Activated CD8-positive, alpha-beta memory T cell treated with anti-CD3 and anti-CD28 coated beads for 48 hours (primary cell): ENCODE measurements around the gene APLP2.

Source experiments
- DNase-seq, 3 experiments: peaks; one replicate each; pipeline ENCODE4 v3.0.0-alpha.2; 2020; ENCODE audit warnings: low read depth in 2 of 3, low spot score in 2 of 3

Gene APLP2

GRCh38 chr11:130055617-130056016 lies 14.1 kb upstream of the APLP2 start:
- DNase-seq = no peak

DNA sequence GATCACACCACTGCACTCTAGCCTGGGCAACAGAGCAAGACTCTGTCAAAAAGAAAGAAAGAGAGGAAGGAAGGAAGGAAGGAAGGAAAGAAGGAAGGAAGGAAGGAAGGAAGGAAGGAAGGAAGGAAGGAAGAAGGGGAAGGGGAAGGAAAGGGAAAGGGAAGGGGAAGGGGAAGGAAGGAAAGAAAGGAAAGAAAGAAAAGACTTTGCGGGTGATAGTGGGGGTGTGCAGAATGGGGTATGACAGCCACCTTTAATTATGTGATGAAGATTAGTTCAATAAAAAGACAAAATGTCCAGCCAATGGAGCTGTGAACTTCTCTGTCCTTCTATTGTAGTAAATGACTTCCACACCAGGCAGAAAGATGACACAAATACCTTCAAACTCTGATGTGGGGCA lies 8.7 kb upstream of the APLP2 start:
- no peak for DNase-seq

DNA sequence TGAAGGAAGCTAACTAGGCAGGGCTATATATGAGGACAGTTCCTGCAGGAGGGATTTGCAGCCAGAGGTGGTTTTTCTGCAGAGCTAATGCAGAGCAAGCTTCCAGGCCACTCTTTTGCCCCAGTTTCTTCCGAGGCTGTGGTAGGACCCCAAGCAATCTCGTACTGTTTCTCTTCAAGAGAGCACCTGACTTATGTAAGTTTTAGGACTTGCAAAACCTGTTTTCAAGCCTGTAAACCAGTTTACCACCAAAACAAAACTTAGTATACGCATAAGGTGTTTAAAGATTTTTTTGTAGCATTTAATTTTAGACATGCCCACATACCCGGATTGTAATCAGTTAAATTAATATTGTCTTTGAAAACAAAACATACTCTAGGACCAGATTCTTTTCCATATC lies 7.7 kb upstream of the APLP2 start:
- DNase-seq = no peak

DNA sequence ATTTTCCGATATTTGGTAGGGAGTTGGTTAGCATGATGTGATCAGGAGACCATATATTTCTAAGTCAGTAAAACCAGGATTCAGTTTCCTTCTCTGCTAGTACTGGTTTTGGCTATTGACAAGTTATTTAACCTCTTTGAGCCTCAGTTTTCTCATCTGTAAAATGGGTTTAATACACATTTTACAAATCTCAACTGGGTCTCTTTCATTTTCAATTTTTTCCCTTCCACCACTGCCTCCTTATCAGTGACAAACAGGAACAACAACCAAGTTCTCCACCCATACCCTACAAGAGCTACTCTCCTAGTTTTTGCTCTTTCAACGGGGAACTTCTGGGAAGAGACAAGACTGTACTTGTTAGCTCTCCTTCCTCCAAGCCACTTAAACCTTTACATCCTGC lies 6.2 kb upstream of the APLP2 start:
- no peak for DNase-seq

GRCh38 chr11:130064596-130064995 lies 5.1 kb upstream of the APLP2 start:
- no peak for DNase-seq

GRCh38 chr11:130066338-130066737 lies 3.4 kb upstream of the APLP2 start:
- DNase-seq = no peak

- no peak for DNase-seq
Observed at GRCh38 chr11:130068546-130068985, 1.1 kb upstream of the APLP2 start.

DNA sequence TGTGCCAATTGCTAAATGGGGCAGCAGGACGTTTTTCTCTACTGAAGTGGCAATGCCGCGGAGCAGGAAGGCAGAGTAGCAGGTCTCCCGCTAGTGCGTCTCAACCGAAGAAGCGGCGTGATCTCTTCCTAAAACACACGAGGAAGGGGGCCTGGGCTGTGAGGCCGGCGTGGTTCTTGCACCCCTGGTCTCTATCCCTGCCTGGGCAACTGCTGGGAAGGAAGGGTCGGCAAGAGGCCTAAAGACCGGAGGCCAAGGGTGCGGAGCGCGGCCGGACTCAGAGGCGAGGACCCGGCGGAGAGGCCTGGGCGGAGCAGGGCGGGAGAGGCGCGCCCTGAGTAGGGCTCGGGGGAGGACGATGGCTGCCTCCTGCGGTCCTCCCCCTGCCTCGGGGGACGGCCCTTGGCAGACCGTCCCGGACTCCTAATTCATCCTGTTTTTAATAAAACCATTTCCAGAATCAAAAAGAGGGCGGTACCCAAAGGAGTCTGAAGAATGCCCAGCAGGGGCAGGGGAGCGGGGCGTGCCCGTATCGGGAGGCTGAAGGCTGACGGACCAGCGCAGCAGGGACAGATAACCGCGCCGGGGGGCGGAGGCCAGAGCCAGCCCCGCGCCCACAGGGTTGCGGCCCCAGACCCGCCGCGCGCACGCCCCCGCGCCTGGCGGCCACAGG lies 572 bp upstream of the APLP2 start:
- peak in 2 of 3 experiments; percentile 17 to 43 for DNase-seq

DNA sequence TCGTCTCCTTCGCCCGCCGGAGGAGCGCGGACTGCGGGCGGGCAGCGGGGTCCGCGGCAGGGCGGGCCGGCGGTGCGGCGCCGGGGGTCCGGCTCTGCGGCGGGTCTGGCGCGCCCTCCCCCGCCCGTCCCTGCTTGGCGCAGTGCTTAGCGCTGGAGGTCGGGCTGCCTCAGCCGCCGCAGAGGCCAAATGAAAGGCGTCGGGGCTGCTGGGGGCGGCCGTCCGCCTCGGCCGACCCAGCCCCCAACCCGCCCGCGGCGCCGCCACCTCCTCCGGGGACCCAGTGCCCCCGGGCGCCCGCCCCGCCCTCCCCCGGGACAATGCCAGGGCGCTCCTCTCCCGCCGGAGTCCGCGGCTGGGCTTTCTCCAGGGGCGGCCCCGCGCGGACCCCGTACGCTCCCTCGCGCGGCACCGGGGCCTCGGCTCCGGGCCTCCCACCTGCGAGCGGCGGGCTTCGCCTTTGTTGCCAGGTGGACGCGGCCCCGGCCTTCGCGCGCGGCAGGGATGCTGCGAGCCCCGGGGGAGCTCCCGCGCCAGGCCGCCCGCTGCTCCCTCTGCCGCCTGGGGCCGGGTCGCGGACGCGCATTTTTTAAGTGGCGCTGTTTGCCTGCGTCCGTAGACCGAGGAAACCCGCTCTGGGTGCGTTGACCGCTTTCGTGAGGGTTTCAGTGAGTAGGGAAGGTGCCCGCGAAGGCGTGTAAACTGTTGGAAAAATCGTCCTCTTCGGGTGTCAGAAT lies 583 bp downstream of the APLP2 start:
- peak; percentile 3 to 20 (median 6) for DNase-seq

DNA sequence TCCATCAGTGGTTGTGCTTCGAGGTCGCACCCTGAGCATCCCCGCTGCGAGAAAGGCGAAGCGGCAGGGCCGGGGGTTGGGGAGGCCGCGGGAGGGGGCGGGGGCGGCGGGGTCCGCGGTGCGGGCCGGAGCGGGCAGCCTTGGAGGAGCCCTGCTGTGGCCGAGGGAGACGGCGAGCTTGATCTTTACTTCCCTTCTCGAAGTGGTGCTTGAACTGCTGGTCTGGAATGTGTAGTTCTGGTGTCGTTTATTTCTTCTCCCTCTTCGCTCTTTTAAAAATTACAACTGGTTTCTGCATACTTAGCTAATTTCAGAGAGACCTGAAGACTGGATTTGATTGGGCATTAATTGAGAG lies 1.1 kb downstream of the APLP2 start:
- DNase-seq = no peak

DNA sequence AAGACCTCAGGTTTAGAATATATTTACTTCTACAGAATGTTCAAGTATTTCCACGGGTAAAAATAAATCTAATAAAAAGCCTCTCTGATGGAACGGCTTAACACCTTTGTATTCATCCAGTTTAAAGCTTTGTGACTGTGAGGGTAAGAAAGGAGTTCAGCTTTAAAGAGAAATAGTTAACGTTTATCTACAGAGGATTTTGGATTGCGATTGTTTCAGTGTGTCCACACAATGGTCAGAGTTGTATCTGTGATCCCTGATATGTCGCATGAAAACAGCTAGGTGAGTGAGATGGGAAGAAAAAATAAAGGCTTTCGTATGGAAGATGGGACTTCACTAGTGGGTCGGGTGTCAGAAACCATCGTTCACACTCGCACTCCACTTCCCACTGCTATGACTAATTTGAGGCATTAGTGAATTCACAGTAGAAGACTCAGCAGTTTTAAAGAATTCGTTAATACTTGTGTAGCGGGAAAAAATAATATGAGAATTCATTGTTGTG lies 1.6 kb downstream of the APLP2 start:
- no peak for DNase-seq

DNA sequence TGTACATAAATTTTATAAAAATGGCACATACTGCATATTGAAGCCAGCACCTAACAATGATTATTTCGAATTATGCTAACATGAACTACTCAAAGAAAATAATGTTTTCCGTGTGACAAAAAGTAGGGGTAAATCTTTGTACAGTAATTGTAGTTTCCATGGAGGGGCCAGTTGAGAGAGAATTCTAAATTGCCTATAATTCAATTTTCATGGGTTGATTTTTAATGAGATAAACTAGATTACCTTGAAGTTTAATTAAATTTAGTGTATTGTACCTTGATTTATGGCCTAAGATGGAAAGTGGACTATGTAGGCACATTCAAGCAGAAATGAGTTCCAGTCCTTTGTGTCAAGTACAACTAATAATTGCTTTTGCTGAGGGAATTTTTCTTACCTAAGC lies 5.0 kb downstream of the APLP2 start:
- no peak for DNase-seq

DNA sequence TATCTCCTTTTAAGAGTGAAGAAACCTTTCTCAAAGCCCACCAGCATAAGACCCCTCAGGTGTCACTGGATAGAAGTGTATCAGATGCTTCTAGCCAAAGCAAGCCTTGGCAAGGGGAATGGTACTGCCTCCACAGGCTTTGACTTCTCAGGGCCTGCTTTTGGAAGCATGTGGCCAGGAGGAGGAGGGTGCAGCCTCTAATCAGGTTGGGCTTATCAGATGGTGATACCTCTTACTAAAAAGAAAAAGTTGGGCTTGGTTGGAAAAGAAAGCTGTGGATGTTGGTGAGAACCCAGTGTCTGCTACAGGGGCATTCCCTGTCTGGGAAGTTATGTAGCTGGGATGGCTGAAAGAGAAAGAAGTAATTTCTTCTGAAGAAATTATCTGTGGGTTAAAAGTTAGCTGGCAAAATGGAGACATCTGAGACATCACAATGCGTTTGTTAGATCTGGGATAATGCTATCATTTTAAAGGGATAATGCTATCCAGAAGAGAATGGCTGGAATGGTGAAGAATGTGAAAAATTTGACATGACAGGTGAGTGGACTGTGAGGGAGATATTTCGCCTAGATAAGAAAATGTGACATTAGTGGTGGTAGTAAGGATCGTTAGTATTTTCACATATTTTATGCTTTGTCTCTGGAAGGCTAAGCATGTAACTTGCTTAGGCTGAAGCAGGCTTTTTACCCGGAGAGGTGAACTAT lies 7.2 kb downstream of the APLP2 start:
- no peak for DNase-seq

- DNase-seq = no peak
Observed at GRCh38 chr11:130077671-130078070, 8.0 kb downstream of the APLP2 start.

DNA sequence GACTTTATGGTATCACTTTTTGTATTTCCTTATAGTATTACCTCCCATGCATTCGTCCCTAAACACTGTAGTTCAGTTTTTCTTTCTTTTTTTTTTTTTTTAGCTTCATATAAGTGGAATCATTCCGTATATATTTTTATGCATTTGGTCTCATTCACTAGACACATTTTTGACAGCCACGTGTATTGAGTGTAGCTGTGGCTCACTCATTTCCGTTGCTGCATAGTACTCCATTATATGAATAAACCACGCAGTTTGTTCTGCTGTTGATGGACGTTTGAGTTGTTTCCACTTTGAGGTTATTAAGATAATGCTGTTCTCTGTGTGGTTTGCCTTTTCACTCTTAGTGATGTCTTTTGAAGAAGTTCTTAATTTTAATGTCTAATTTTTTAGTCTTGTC lies 8.4 kb downstream of the APLP2 start:
- DNase-seq = no peak

- no peak for DNase-seq
Observed at GRCh38 chr11:130085671-130086290, 16.1 kb downstream of the APLP2 start.

DNA sequence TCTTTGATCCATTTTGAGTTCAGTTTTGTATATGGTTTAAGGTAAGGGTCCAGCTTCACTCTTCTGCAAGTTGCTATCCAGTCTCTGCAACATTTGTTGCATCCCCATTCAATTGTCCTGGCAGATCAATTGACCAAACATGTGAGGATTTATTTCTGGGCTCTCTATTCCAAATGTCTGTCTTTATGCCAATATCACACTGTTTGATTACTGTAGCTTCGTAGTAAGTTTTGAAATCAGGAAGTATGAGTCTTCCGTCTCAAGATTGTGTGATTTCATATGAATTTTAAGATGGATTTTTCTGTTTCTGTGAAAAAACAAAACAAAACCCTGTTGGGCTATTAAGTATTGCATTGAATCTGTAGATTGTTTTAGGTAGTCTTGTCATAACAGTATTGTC lies 17.0 kb downstream of the APLP2 start:
- DNase-seq = no peak

- no peak for DNase-seq
Observed at GRCh38 chr11:130087294-130087926, 17.7 kb downstream of the APLP2 start.

- no peak for DNase-seq
Observed at GRCh38 chr11:130088217-130088616, 18.5 kb downstream of the APLP2 start.

DNA sequence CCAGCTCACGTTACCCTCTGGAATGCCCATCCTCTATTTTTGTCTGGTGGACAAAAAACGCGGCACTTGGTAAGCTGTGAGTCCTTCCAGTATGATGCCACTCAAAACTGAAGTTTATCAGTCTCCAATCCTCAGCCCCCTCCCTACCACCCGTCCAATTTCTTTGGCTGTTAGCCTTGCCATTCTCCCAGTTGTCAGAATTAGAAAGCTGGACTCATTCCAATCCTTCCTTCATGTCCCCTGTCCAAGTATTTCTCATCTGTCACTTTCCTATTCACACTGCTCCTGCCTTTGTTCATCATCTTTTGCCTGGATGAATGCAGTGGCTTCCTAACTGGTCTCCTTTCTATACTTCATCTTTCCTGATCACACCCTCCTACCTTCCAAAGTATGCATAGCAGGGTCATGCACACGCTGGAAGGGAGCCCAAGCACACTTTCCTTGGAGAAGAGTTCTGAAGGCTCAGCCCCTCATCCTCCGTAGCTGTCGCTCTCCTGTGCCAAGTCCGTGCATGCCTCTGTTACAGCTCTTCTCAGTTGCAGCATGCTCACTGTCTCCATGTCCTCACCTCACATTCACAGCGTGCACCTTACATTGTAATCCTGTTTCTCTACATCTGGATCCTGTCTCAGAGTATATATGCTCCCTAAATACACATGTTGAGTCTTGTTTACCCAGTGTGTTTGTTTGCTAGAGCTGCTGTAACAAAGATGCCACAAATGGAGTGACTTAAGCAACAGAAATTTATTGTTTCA lies 19.4 kb downstream of the APLP2 start:
- DNase-seq = no peak
